ENCODE results near the gene ARHGEF2. TPM values are rescaled to one million over a fixed set of nuclear protein-coding genes. Genes with fewer than 3 reads are reported as not detected.

ARHGEF2 gene
- total RNA-seq, 1 experiment from 2014 or later: 90.1 TPM

DNA sequence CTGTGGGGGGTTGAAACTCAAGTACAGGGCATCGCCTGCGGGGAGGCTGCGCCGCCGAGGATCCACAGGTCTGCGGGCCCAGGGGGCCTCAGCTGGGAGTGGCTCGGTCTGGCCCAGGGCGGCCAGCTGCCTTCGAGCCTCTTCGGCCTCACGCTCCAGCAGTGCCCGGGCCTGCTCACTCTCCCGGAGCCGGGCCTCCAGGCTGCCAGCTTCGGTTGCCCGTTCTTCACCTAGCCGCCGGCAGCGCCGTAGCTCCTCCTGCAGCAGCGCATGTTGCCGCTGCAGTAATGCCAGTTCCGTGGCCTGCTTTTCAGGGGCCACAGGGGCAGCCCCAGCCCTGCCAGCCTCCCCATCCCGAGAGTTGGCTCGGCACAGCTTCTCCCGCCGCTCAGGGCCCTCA is 27.5 kb downstream of the ARHGEF2 start:
- Histone ChIP-seq H3K9me3 (ENCODE audit: control insufficient read depth in 1 of 2, insufficient read depth in 1 of 2, low read depth in 1 of 2, low read length in 2 of 2) (no peaks in the 10 kb centered on the region), H3K9me2 (ENCODE audit: insufficient read depth) (no peaks in the 10 kb centered on the region), H3K79me2 (ENCODE audit: insufficient read depth, low read length) (no peaks in the 10 kb centered on the region), H3K4me2 (ENCODE audit: low read length) (no peak overlapping the region), H3K4me1 (ENCODE audit: control insufficient read depth in 1 of 2, insufficient read depth in 2 of 2, low read length in 2 of 2) (peaks cover 5 to 15% of the 10 kb centered on the region in 2 experiments; a peak in 3 of 4 replicates), H3K4me3 (replicated peaks in 1 of 2; ENCODE audit: low read depth in 1 of 2, low read length in 2 of 2) (no peak overlapping the region), H4K20me1 (ENCODE audit: insufficient read depth) (no peaks in the 10 kb centered on the region), H3K27me3 (ENCODE audit: insufficient read depth, low read length) (no peaks in the 10 kb centered on the region), H3K9ac (ENCODE audit: low read length) (no peak overlapping the region), H2AFZ (ENCODE audit: low read depth, low read length, poor library complexity, severe bottlenecking) (no peak overlapping the region), H3K36me3 (ENCODE audit: control insufficient read depth in 1 of 2, insufficient read depth in 2 of 2, low read length in 2 of 2) (peaks cover 41 to 60% of the 10 kb centered on the region in 2 experiments; a peak in 3 of 4 replicates), H3K27ac (ENCODE audit: low read depth, low read length) (no peak overlapping the region)
- TF ChIP-seq EZH2phosphoT487 (IDR thresholded peaks at IDR 0.05; ENCODE audit: borderline replicate concordance): no peak
- no peak for TF ChIP-seq ELF1 (IDR thresholded peaks at IDR 0.05; ENCODE audit: borderline replicate concordance, low read depth)
- no peak for TF ChIP-seq POLR2A (IDR thresholded peaks at IDR 0.05; ENCODE audit: borderline replicate concordance, extremely low read depth, insufficient read depth, insufficient read length)
- TF ChIP-seq YY1 (IDR thresholded peaks at IDR 0.05; ENCODE audit: extremely low read depth, insufficient replicate concordance, low read depth, low read length): no peak
- TF ChIP-seq RAD21 (IDR thresholded peaks at IDR 0.05; ENCODE audit: low read depth): no peak
- TF ChIP-seq ATF3 (IDR thresholded peaks at IDR 0.05): no peak
- TF ChIP-seq TCF7L2 (IDR thresholded peaks at IDR 0.05; ENCODE audit: borderline replicate concordance, extremely low read depth, insufficient read depth, insufficient read length): no peak
- TF ChIP-seq ZNF274 (IDR thresholded peaks at IDR 0.05; ENCODE audit: low read depth, low read length): no peak
- TF ChIP-seq SP1 (IDR thresholded peaks at IDR 0.05; ENCODE audit: low read depth): no peak
- no peak for TF ChIP-seq SRF (IDR thresholded peaks at IDR 0.05; ENCODE audit: low read depth)
- TF ChIP-seq, protein P1, sequence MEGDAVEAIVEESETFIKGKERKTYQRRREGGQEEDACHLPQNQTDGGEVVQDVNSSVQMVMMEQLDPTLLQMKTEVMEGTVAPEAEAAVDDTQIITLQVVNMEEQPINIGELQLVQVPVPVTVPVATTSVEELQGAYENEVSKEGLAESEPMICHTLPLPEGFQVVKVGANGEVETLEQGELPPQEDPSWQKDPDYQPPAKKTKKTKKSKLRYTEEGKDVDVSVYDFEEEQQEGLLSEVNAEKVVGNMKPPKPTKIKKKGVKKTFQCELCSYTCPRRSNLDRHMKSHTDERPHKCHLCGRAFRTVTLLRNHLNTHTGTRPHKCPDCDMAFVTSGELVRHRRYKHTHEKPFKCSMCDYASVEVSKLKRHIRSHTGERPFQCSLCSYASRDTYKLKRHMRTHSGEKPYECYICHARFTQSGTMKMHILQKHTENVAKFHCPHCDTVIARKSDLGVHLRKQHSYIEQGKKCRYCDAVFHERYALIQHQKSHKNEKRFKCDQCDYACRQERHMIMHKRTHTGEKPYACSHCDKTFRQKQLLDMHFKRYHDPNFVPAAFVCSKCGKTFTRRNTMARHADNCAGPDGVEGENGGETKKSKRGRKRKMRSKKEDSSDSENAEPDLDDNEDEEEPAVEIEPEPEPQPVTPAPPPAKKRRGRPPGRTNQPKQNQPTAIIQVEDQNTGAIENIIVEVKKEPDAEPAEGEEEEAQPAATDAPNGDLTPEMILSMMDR (IDR thresholded peaks at IDR 0.05 in 2 of 3, conservative IDR thresholded peaks at IDR 0.05 in 1 of 3; ENCODE audit: borderline replicate concordance in 1 of 3, insufficient read depth in 1 of 3, low read depth in 2 of 3, low read length in 2 of 3): no peak
- TF ChIP-seq EGR1 (IDR thresholded peaks at IDR 0.05; ENCODE audit: low read depth): no peak
- ChIA-PET RAD21 (ENCODE audit: low non-redundant PET in 1 of 2, low total read pairs in 2 of 2, uncharacterized antibody in 2 of 2, unreplicated experiment in 2 of 2) (no interaction called here), POLR2A (no interaction called here), CTCF (no interaction called here)
- ATAC-seq (no peak), DNase-seq (ENCODE audit: low read depth, low spot score) (no peak)
- intact Hi-C loops (cut with micrococcal nuclease): no loop called here
- no TSS peak for BruUV-seq (replicated peaks)
